Skeletal muscle tissue (tissue), 4 donors: ENCODE data around the gene PPIF. TPM values are rescaled to one million over a fixed set of nuclear protein-coding genes. Genes with fewer than 3 reads are reported as not detected.

Experiments used
- H3K27ac ChIP-seq: one replicate; pipeline ENCODE4 v1.7.0; 2013; ENCODE audit warnings: mild to moderate bottlenecking, low read depth, low read length, inconsistent platforms
- H3K27me3 ChIP-seq, 3 donors: one replicate each; pipeline ENCODE4 v1.7.0; 2013; ENCODE audit warnings: low read length in 3 of 3; ENCODE audit not compliant: control insufficient read depth in 3 of 3, insufficient read depth in 3 of 3
- H3K36me3 ChIP-seq, 3 donors: one replicate each; pipeline ENCODE4 v1.7.0; 2013; ENCODE audit warnings: low read length in 3 of 3; ENCODE audit not compliant: control insufficient read depth in 3 of 3, insufficient read depth in 3 of 3
- H3K4me1 ChIP-seq, 3 donors: one replicate each; pipeline ENCODE4 v1.7.0; 2013; ENCODE audit warnings: low read length in 3 of 3, mild to moderate bottlenecking in 3 of 3; ENCODE audit not compliant: control insufficient read depth in 3 of 3, insufficient read depth in 3 of 3
- H3K4me3 ChIP-seq, 3 donors: one replicate each; pipeline ENCODE4 v1.7.0; 2013; ENCODE audit warnings: low read length in 3 of 3
- H3K9ac ChIP-seq, 3 donors: one replicate each; pipeline ENCODE4 v1.7.0; 2013; ENCODE audit warnings: low read length in 3 of 3, mild to moderate bottlenecking in 3 of 3, moderate library complexity in 2 of 3, low read depth in 1 of 3
- H3K9me3 ChIP-seq, 3 donors: one replicate each; pipeline ENCODE4 v1.7.0; 2013; ENCODE audit warnings: low read length in 3 of 3; ENCODE audit not compliant: control insufficient read depth in 3 of 3
- total RNA-seq: library from RNA; depleted of rRNA; stranded (reverse); fragments of >200 nt; gene quantifications from one replicate; pipeline ENCODE4 v1.2.3, GENCODE V29; 2014
- donor health status: Osteomylitis.

The PPIF gene
- total RNA-seq, 1 donor from 2014 or later: 9.9 TPM

DNA sequence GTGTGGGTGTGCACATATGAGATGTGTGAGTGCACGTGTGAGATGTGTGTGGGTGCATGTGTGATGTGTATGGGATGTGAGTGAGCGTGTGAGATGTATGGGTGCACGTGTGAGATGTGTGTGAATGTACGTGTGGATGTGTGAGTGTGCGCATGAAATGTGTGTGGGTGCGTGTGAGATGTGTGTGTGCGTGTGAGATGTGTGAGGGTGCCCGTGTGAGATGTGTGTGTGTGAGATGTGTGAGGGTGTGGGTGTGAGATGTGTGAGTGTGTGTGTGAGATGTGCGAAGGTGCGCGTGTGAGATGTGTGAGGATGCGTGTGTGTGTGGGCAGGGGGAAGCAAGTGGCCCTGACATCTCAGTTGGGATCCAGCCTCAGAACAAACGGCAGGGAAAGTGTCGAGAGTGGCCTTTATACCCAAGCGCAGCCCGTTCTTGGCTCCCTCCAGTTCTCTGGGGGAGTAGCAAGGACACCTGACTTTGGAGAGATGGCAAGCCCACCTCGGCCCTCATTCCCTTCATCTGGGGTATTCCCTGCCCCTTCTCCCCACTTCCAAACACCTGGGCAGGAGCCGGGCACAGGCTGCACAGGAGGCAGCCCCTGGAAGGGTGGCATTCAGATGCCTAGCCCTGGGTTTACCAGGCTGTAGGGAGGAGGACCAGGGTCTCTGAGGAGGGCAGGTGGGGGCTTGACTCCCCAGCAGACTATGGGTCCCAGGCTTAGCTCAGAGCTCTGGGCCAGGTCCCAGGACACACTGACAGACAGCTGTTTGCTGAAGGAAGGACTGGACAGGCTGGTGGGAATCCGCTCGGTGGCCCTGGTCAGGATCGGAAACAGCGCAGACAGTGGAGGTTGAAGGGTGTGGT is 31.6 kb downstream of the PPIF start:
- peak overlapping the region; percentile 20 to 64 (median 52) for H3K9ac ChIP-seq
- H3K9me3 ChIP-seq: no peaks in the 10 kb centered on the region
- H3K36me3 ChIP-seq: peaks cover 0 to 1% (median 0%) of the 10 kb centered on the region in 3 donors
- peaks cover 40 to 64% (median 48%) of the 10 kb centered on the region in 3 donors for H3K4me1 ChIP-seq
- peak overlapping the region in 2 of 3 donors; percentile 33 to 49 for H3K4me3 ChIP-seq
- peak overlapping the region; percentile 64 for H3K27ac ChIP-seq
- no peaks in the 10 kb centered on the region for H3K27me3 ChIP-seq

DNA sequence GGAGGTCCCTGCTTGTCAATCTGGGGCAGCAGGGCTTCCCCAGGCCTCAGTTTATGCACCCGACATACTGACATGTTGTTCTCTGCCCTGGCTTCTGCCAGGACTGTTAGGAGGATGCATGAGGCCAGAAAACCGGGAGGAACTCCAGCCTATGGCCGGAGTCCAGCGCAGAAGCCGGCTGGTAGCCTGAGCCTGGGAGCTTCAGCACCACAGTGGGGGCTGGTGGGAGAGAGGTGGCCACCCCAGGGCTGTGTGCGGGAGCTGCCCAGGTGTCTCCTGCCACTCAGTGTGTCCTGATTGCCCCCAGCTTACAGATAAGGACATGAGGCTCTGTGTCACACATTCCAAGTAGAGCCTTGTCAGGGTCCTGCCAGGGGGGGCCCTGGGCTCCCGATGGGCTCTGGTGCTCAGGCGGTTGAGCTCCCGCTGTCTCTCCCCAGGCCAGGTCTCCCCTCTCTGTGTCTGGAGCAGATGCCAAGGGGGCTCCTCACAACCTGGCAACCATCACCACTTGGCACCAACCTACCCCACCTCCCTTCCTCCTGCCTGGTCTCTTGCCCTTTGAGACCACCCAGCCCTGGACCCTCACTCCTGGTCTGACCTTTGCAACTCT is 32.3 kb downstream of the PPIF start:
- Histone ChIP-seq H3K9me3 (no peaks in the 10 kb centered on the region), H3K9ac (peak overlapping the region; percentile 20 to 64 (median 52)), H3K36me3 (peaks cover 0 to 5% (median 4%) of the 10 kb centered on the region in 3 donors), H3K4me3 (peak overlapping the region; percentile 33 to 49 (median 38)), H3K4me1 (peaks cover 40 to 63% (median 48%) of the 10 kb centered on the region in 3 donors), H3K27me3 (no peaks in the 10 kb centered on the region), H3K27ac (peak overlapping the region; percentile 64)

DNA sequence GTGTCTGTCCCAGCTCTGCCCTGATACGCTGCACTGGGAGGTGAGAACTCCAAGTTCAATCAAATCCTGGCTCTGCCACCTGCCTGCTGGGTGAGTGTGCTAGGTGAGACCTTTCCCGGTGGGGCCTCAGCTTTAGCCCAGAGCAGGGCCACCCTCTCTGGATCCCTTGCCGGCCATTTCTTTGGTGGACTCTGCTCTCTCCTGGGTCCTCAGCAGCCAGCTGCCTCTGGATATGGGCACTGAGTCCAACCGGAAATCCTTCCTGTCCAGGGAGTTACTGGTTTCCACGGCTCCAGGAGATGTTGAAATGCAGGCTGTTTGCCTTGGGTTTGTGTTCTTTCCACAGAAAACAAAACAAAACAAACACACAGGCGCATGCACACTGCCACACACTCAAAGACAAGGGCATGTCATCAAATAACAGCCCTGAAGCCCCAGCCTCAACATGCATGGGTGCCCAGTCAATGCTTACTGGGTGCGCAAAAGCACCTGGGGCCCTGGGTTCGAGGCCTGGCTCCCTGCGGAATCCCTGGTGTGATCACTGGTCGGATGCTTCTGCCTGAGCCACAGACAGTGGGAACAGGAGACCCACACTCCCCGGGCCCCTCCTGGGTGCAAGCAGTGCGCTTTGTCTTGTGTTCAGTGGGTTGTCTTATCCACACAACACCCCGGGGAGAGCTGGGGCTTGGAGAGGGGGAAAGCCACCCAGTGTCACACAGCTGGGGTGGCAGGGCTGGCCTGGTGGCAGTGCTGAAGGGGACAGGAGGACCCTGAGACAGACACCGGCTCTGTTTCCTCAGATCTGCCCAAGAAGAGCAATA is 33.1 kb downstream of the PPIF start:
- Histone ChIP-seq H3K9me3 (no peaks in the 10 kb centered on the region), H3K4me3 (peak overlapping the region; percentile 33 to 49 (median 38)), H3K36me3 (peaks cover 0 to 9% (median 8%) of the 10 kb centered on the region in 3 donors), H3K9ac (peak overlapping the region; percentile 20 to 64 (median 52)), H3K27me3 (no peaks in the 10 kb centered on the region), H3K4me1 (peaks cover 35 to 56% (median 41%) of the 10 kb centered on the region in 3 donors), H3K27ac (peak overlapping the region; percentile 64)

DNA sequence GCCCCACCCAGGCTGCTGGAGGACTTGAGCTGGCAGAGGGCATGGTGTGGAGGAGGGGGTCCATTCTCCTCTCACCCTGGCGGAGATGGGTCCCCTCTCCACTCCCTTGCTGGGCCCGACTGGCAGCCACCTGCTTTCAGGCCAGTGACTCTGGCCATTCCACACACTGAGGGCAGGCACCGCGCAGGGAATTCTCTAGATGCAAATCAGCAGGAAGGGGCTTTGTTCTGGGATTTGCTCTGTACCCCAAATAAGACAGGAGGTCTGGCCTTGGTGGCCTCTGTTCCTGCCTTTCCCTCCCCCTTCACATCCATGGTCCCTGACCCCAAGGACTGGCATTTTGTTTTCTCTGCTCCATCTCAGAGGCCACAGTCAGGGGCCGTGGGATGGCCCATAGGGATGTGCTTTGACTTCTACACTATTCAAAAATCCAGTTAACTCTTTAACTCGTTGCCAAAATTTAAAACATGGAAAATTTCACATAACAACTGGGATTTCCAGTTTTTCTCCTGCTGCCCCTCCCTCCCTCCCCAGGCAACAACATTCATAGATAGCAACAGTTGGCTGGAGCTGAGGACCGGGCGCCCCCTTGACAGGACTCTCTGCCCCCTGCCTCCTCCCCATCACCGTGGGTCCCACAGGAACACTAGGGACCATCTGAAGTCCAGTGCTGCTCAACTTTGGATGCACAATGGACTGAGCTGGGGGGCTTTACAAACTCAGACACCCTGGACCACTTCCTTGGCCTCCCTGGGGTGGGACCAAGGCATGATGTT is 33.9 kb downstream of the PPIF start:
- Histone ChIP-seq H3K4me1 (peaks cover 33 to 51% (median 36%) of the 10 kb centered on the region in 3 donors), H3K36me3 (peaks cover 0 to 14% (median 13%) of the 10 kb centered on the region in 3 donors), H3K9me3 (no peaks in the 10 kb centered on the region), H3K4me3 (no peak overlapping the region), H3K27ac (peak overlapping the region; percentile 64), H3K27me3 (no peaks in the 10 kb centered on the region), H3K9ac (no peak overlapping the region)

DNA sequence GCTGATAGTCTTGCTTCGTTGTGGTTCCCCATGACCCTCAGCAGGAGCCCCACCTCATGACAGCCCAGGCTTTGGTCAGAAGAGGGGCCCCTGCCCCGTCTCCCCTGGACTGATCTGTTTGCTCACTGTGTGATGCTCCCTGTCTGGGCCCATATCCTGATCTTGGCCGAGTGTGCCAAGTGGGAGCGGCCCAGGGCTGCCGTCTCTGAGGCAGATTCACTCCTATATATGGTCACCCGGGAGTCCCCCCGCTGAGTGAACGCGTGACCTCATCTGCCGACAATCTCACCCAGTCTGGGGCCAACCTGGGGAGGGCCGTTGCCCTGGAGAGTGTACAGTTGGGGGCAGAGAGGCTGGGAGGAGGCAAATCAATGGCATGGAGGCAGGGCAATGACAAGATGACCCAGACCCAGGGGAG is 34.5 kb downstream of the PPIF start:
- H3K9me3 ChIP-seq: no peaks in the 10 kb centered on the region
- peaks cover 33 to 51% (median 36%) of the 10 kb centered on the region in 3 donors for H3K4me1 ChIP-seq
- no peak overlapping the region for H3K4me3 ChIP-seq
- peak overlapping the region in 2 of 3 donors; percentile 8 to 12 for H3K9ac ChIP-seq
- H3K27me3 ChIP-seq: no peaks in the 10 kb centered on the region
- peak overlapping the region; percentile 64 for H3K27ac ChIP-seq
- H3K36me3 ChIP-seq: peaks cover 6 to 21% (median 18%) of the 10 kb centered on the region in 3 donors

DNA sequence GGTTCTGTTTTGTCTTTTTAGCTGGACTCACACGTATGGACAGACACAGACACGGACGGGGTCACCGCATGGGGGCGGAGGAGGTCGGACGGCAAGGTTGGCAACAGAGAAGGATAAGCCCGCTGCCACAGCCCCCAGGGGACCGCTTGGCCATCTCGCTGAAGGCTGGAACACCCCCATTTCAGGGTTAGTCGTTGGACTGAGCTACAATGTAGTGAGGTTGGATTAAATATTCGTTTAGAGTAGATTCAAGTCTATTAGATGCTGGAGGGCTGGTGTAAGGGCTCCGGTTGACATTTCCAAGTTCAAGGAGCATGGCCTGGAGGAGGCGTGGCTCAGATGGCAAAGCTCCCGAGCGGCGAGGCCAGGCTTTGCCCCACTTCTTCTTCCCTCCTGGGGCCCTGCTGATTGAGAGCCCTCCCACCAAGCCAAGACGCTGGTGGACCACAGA is 35.2 kb downstream of the PPIF start:
- peaks cover 7 to 28% (median 23%) of the 10 kb centered on the region in 3 donors for H3K36me3 ChIP-seq
- no peaks in the 10 kb centered on the region for H3K9me3 ChIP-seq
- H3K27me3 ChIP-seq: no peaks in the 10 kb centered on the region
- H3K27ac ChIP-seq: peak overlapping the region; percentile 64
- peak overlapping the region in 1 of 3 donors; percentile 12 for H3K9ac ChIP-seq
- H3K4me3 ChIP-seq: no peak overlapping the region
- peaks cover 36 to 46% (median 37%) of the 10 kb centered on the region in 3 donors for H3K4me1 ChIP-seq

GRCh38 chr10:79383974-79384606 is 36.8 kb downstream of the PPIF start:
- no peak overlapping the region for H3K27ac ChIP-seq

GRCh38 chr10:79384773-79385391 is 37.6 kb downstream of the PPIF start:
- no peaks in the 10 kb centered on the region for H3K27me3 ChIP-seq
- no peak overlapping the region for H3K4me3 ChIP-seq
- no peaks in the 10 kb centered on the region for H3K9me3 ChIP-seq
- H3K36me3 ChIP-seq: peaks cover 14 to 42% (median 29%) of the 10 kb centered on the region in 3 donors
- H3K9ac ChIP-seq: no peak overlapping the region
- peaks cover 23 to 33% (median 25%) of the 10 kb centered on the region in 3 donors for H3K4me1 ChIP-seq
- H3K27ac ChIP-seq: no peak overlapping the region

More at GRCh38 chr10:79383974-79384606, 36.8 kb downstream of the PPIF start:
- no peak overlapping the region for H3K9ac ChIP-seq
- H3K9me3 ChIP-seq: no peaks in the 10 kb centered on the region
- peaks cover 12 to 42% (median 28%) of the 10 kb centered on the region in 3 donors for H3K36me3 ChIP-seq
- H3K4me3 ChIP-seq: no peak overlapping the region
- peaks cover 31 to 39% (median 33%) of the 10 kb centered on the region in 3 donors for H3K4me1 ChIP-seq
- no peaks in the 10 kb centered on the region for H3K27me3 ChIP-seq
